LHCN-M2 (cell line): ENCODE results near the gene TSHZ2. TPM values are rescaled to one million over a fixed set of nuclear protein-coding genes. Genes with fewer than 3 reads are reported as not detected.
"Not testable (repeated sequence)": the region's sequence is repeated elsewhere in the genome, so short reads cannot be mapped to it uniquely, and the experiment has no call there.

Source experiments
- DNase-seq: peaks from one replicate; pipeline ENCODE4 v3.0.0-alpha.2; 2012; ENCODE audit warnings: low read depth
- total RNA-seq: library from RNA; depleted of rRNA; stranded (reverse); fragments of >200 nt; gene quantifications from 2 replicates; pipeline ENCODE4 v1.2.3, GENCODE V29; 2014

TSHZ2 gene
- total RNA-seq, 1 experiment from 2014 or later: not detected

DNA sequence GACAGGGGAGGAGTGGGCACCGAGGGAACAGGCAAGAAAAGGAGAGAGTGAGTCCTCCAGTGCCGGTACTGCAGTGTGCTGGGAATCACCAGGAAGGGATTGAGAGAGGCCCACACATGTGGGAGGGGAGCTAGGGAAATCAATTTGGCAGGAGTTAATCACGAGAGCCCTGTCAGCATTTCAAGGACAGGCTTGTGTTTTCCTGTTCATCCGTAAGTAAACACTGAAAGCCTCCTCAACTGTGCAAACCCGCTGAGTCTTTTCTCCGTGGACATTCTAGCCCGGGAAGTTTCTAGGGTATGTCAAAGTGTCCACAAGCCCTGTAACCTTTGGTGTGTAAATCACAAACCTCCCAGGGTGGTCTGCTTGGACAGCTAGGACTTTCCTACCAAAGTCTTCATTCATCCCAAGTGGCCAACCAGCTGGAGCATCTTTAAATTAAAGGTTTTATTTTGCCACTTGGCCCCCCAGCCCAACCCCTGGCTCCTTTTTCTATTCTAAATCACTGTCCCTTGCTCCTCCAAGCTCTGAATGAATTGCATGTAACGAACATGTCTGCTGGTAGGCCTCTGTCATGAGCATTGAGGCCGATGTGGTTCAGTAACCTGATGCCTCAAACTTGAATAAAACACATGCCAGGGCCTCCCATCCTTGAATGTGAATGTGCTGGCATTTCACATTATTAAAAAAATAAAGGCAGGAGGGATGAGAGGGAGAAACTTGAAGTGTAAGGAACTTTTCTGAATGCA is 472.4 kb downstream of the TSHZ2 start:
- no peak for DNase-seq

- no peak for DNase-seq
Observed at GRCh38 chr20:53445321-53445731, 473.2 kb downstream of the TSHZ2 start.

DNA sequence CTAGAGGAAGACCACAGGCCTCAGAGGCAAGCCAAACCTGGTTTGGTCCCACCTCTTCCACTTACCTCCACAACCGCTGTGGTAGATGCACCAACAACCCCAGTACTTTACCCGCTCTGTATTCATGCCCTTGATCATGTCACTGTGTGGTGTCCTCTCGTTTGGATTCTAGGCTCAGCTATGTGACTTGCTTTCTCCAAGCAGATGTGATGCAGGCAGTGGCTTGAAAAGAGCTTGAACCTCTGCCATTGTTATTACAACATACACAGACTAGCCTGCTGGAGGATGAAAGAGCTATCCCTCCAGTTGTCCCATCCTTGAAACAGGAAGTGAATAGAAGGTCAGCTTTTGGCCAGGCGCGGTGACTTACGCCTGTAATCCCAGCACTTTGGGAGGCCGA is 473.8 kb downstream of the TSHZ2 start:
- no peak for DNase-seq

DNA sequence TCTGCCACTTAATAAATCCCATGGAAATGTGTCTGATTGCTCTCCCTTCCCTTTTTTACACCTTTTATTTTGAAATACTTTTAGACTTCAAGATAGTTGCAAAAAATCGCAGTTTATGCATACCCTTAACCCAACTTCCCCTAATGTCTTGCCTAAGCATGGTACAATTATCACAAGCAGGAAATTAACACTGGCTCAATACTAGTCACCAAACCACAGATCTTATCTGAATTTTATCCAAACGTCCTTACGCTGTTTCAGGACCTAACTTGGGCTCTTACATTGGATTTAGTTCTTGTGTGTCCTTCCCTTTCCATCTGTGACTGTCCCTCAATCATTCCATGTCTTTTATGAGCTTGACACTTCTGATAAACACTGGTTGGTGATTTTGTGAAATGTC is 475.2 kb downstream of the TSHZ2 start:
- no peak for DNase-seq

GRCh38 chr20:53448426-53448825 is 476.3 kb downstream of the TSHZ2 start:
- no peak for DNase-seq

- no peak for DNase-seq
Observed at GRCh38 chr20:53448875-53449274, 476.7 kb downstream of the TSHZ2 start.

GRCh38 chr20:53453076-53453475 is 480.9 kb downstream of the TSHZ2 start:
- DNase-seq: no peak

GRCh38 chr20:53454675-53455276 is 482.6 kb downstream of the TSHZ2 start:
- no peak for DNase-seq

- no peak for DNase-seq
Observed at GRCh38 chr20:53463101-53463972, 491.2 kb downstream of the TSHZ2 start.

DNA sequence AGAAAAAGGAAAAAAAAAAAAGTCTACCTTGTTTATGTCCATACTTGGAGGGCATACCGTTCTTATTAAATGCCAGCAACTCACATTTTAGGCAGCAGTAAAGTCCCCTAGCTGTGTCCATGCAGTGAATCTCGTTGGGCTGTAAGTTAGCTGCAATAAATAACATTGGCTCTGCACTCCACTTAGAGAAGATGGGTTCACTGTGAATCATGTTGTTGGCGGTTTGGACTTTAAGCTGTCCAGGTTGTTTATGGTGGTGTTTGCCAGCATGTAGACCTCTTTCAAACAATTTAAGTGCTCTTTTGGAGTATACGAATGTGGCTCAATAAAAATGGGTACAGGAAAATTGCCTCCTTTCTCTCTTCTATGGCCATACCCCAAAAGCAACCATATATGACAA is 494.1 kb downstream of the TSHZ2 start:
- no peak for DNase-seq

DNA sequence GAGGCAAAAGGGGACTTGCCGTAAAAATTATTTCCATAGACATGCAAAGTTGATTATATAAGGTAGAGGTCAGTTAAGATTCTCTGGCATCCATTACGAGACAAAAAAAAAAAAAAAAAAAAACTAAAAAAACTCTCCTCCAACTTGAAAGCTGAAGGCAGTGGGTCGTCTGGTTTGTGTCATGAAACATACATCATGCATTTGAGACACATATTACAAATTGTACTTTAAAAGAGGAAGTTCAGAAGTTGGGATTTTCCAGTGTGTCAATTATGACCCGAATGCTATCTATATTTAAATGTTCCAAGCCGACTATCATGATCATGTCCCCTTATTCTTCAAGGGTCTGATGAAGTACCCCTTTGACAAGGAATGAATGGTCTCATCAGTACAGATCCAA is 496.4 kb downstream of the TSHZ2 start:
- no peak for DNase-seq

GRCh38 chr20:53472859-53473258 is 500.7 kb downstream of the TSHZ2 start:
- not testable (repeated sequence) for DNase-seq

DNA sequence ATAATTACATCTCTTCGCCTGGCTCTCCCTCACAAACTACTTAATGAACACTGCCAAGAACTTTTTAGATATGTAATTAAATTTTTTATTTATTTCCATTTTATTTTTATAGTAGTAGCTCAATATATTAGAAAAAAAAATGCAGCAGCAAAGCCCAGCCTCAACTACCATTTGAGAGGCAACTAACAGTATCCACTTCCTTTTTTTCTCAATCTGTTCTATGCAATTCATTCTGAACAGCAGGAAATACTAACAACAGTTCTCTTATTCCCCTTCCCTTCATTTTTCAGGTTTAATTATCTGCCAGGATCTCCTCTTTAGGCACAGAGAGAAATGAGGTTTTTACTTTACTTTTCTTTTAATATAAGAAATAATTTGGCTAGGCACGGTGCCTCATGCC is 508.8 kb downstream of the TSHZ2 start:
- no peak for DNase-seq

- no peak for DNase-seq
Observed at GRCh38 chr20:53487461-53488200, 515.5 kb downstream of the TSHZ2 start.

DNA sequence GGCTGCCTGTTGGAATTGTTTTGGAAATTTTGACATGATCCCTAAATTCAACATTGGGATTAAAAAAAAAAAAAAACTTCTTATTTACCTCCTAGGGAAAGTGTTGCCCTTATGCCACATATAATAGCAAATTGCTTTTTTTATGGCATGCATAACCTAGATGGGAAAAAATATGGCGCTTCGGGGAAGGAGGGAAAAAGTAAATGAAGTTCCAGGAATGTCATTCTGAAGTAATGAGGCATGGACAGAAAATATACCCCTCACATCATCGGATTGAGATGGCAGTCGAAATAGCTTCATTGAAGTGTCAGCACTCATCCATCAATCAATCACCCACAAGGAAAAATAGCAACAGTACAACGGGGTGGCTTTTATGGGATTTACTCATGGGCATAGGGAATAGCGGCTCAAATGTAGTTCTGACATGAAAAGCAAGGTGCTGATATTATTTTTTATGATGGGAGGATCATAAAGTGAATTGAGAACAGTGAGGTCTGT is 516.7 kb downstream of the TSHZ2 start:
- DNase-seq: no peak

DNA sequence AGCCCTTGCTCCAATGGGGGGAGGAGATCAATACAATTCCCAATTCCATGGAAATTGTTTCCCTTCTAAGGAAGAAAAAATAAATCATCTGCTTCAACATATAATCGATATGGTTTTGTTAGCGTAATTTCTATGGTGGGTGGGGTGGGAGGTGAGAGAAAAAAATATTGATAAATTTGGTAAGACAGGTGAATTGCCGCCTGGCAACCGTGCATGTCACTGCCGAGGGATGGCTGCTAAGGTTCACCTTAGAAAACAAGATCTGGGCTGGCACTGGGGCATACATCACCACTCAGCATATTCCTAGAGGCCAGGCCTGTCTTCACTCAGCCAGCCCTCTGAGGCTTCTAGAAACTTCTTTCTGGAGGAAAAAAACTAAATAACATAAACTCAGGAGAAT is 517.4 kb downstream of the TSHZ2 start:
- DNase-seq: no peak

GRCh38 chr20:53490620-53491019 is 518.5 kb downstream of the TSHZ2 start:
- no peak for DNase-seq

- DNase-seq: no peak
Observed at GRCh38 chr20:53491462-53491861, 519.3 kb downstream of the TSHZ2 start.

- no peak for DNase-seq
Observed at GRCh38 chr20:53492212-53492611, 520.1 kb downstream of the TSHZ2 start.

DNA sequence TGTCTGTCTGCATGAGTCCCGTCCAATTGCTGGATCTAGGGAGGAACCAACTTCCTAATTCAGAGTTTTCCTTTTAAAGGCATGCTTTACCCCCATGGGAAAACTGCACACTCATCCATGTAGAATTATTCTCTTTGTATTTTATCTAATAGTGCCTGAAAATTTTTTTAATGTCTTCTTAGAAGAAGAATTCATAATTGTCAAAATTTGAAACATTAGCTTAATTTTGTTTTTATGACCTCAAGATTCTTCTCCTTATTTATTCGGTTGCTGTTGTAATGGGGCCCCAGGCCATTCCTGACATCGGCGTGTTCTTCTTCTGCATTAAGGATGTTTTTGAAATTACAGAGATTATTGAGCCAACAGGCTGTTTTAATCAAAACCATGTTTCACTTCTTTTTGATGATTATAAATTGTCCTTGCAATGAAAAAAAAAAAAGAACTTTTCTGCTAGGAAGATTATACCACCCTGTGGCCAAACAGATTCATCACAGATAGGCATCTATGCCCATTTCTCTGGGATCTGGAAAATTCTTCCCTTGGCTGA is 521.2 kb downstream of the TSHZ2 start:
- DNase-seq: no peak

DNA sequence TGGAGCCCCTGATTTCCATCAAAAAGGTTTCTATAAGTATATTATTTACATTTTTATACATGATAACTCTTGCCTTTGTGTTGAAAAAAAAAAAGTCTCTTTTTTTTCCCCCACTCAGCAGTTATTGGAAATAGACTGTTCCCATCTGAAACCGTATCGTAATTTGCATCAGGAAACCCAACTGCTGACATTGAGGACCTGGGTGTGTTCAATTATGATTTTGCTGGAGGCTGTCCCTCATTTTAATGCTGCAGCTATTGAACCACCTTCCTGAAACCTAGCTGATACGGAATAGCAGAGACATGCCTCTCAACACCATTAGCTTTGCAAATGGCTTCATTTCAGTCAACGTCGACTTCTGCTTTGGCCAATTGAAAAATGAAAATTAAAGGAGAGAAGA is 522.6 kb downstream of the TSHZ2 start:
- no peak for DNase-seq
